PC-3 (cell line): ENCODE data around the gene RNF113B.

Experiments
- EZH2 ChIP-seq: fragments of 300-600 bp; sonication (generic); IDR thresholded peaks from one replicate; pipeline ENCODE4 v1.6.1; 2017; ENCODE audit warnings: antibody characterized with exemption, mild to moderate bottlenecking, low read length; ENCODE audit not compliant: unreplicated experiment
- TF ChIP-seq, protein P1 (sequence below): fragments of 300-600 bp; sonication (generic); conservative IDR thresholded peaks from 2 replicates; pipeline ENCODE4 v1.5.1; 2017; ENCODE audit warnings: antibody characterized with exemption, low read depth, mild to moderate bottlenecking, low read length

DNA sequence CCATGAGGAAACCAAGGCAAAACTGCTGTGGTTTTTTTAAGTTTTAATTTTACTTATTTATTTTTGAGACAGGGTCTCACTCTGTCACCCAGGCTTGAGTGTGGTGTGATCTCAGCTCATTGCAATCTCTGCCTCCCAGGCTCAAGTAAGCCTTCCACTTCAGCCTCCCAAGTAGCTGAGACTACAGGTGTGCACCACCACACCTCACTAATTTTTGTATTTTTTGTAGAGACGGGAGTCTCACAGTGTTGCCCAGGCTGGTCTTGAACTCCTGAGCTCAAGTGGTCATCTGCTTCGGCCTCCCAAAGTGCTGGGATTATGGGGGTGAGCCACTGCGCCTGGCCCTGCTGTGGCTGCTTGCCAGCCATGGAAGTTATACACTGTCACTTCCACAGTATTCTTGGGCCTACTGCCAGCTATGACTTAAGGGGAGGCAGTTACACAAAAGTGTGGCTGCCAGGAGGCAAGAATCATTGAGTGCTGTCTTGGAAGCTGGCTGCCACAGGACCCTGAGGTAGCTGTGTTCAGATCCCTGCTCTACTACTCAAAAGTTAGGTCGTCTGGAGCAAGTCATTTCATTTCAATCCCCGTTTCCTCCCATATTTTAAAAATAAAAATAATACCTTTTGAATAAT lies 21.5 kb downstream of the RNF113B start:
- TF ChIP-seq, protein P1, sequence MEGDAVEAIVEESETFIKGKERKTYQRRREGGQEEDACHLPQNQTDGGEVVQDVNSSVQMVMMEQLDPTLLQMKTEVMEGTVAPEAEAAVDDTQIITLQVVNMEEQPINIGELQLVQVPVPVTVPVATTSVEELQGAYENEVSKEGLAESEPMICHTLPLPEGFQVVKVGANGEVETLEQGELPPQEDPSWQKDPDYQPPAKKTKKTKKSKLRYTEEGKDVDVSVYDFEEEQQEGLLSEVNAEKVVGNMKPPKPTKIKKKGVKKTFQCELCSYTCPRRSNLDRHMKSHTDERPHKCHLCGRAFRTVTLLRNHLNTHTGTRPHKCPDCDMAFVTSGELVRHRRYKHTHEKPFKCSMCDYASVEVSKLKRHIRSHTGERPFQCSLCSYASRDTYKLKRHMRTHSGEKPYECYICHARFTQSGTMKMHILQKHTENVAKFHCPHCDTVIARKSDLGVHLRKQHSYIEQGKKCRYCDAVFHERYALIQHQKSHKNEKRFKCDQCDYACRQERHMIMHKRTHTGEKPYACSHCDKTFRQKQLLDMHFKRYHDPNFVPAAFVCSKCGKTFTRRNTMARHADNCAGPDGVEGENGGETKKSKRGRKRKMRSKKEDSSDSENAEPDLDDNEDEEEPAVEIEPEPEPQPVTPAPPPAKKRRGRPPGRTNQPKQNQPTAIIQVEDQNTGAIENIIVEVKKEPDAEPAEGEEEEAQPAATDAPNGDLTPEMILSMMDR: no peak
- TF ChIP-seq EZH2: no peak
